Sigmoid colon (tissue), 4 donors: Measurements from ENCODE around the gene TNFRSF13B.
"Not testable (repeated sequence)": the region's sequence is repeated elsewhere in the genome, so short reads cannot be mapped to it uniquely, and the experiment has no call there.

ENCODE experiments used
- EP300 ChIP-seq, 4 donors: sonication (generic); formaldehyde crosslinking; IDR thresholded peaks; one replicate each; pipeline ENCODE4 v1.6.1; 2017; ENCODE audit warnings: antibody characterized with exemption in 4 of 4
- POLR2A ChIP-seq, 2 donors: fragments of 450-650 bp; IDR thresholded peaks; one replicate each; pipeline ENCODE4 v1.6.1; 2016; ENCODE audit warnings: antibody characterized with exemption in 2 of 2, mild to moderate bottlenecking in 2 of 2, moderate library complexity in 2 of 2
- POLR2AphosphoS5 ChIP-seq, 4 donors: sonication (generic); formaldehyde crosslinking; IDR thresholded peaks; one replicate each; pipeline ENCODE4 v1.6.1; 2017; ENCODE audit warnings: antibody characterized with exemption in 4 of 4
- TF ChIP-seq, protein P1 (sequence below), 4 experiments: fragments of 450-650 bp in 3 of 4; fragments of 200-600 bp in 1 of 4; IDR thresholded peaks; one replicate each; pipeline ENCODE4 v1.5.1; 2016 to 2019; ENCODE audit warnings: antibody characterized with exemption in 4 of 4, mild to moderate bottlenecking in 3 of 4, moderate library complexity in 2 of 4

DNA sequence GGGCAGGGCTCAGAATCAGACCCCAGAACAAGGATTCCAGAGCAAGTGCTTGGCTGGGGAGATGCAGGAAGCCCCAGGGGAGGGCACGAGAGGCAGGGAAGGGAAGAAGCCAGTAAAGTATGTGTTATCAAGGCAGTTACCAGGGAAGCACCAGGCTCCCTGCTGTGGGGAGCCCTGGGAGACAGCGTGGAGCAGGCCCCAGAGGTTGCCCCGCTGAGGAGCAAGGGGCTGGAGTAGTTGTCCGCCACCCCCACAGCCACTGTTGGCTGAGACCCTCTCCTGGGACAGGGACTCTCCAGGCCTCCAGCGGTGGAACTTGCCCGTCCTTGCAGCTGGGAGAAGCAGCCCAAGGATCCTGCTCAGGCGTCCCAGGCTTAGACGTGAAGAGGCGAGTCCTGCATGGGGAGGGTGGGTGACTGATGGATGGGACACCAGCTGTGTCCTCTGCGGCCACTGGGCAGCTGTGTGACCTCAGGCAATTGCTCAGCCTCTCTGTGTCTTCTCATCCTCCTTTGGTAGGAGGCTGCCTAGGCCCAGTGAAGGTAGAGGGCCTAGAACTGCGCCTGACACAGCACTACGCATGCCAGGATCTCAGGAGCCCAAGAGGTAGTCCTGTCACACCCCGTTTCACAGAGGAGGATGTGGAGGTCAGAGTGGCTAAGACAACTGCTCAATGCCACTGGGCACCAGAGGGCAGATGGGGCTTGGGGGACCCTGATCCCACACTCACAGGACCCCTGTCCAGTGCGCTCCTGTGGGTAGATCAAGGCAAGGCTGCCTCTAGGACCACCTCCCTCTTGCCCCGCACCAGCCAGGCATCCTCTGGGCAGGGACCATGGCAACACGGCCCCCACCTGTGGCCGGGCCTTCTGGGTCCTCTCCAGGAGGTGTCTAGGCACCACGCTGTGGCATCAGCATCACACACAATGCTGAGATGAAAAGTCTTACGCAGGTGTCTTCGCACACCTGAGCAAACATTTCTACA is 31.1 kb upstream of the TNFRSF13B start:
- TF ChIP-seq, protein P1, sequence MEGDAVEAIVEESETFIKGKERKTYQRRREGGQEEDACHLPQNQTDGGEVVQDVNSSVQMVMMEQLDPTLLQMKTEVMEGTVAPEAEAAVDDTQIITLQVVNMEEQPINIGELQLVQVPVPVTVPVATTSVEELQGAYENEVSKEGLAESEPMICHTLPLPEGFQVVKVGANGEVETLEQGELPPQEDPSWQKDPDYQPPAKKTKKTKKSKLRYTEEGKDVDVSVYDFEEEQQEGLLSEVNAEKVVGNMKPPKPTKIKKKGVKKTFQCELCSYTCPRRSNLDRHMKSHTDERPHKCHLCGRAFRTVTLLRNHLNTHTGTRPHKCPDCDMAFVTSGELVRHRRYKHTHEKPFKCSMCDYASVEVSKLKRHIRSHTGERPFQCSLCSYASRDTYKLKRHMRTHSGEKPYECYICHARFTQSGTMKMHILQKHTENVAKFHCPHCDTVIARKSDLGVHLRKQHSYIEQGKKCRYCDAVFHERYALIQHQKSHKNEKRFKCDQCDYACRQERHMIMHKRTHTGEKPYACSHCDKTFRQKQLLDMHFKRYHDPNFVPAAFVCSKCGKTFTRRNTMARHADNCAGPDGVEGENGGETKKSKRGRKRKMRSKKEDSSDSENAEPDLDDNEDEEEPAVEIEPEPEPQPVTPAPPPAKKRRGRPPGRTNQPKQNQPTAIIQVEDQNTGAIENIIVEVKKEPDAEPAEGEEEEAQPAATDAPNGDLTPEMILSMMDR (IDR thresholded peaks at IDR 0.05) = not testable (repeated sequence)
- not testable (repeated sequence) for TF ChIP-seq POLR2AphosphoS5, EP300, POLR2A (IDR thresholded peaks at IDR 0.05)
